GM23338 (cell line): ENCODE measurements around the gene NXPE3. TPM values are rescaled to one million over a fixed set of nuclear protein-coding genes. Genes with fewer than 3 reads are reported as not detected.

Experiments used
- ATAC-seq: fragments of 200-7000 bp; cut with Tn5 transposase; 3 replicates; pipeline ENCODE4 v1.9.1; 2020
- DNase-seq: peaks from one replicate; pipeline ENCODE4 v3.0.0-alpha.2; 2015; ENCODE audit warnings: low spot score
- H2AFZ ChIP-seq: fragments of 200-600 bp; sonication (generic); 2 replicates; pipeline ENCODE4 v1.8.0; 2016; ENCODE audit warnings: antibody characterized with exemption, mild to moderate bottlenecking, moderate library complexity
- H3F3A ChIP-seq: fragments of 200-600 bp; sonication (generic); replicated peaks from 2 replicates; pipeline ENCODE4 v1.8.0; 2017; ENCODE audit warnings: antibody characterized with exemption, mixed run types, low read depth
- H3K27ac ChIP-seq: fragments of 200-600 bp; sonication (generic); 2 replicates; pipeline ENCODE4 v1.6.1; 2016; ENCODE audit warnings: low read depth
- H3K27me3 ChIP-seq: fragments of 200-600 bp; sonication (generic); 2 replicates; pipeline ENCODE4 v1.8.0; 2016; ENCODE audit warnings: mild to moderate bottlenecking, mixed run types, moderate library complexity; ENCODE audit not compliant: insufficient read depth
- H3K36me3 ChIP-seq: fragments of 200-600 bp; sonication (generic); 2 replicates; pipeline ENCODE4 v1.8.0; 2016; ENCODE audit warnings: mild to moderate bottlenecking; ENCODE audit not compliant: insufficient read depth
- H3K4me1 ChIP-seq: fragments of 200-600 bp; sonication (generic); 2 replicates; pipeline ENCODE4 v1.8.0; 2016; ENCODE audit warnings: mild to moderate bottlenecking, moderate library complexity; ENCODE audit not compliant: insufficient read depth
- H3K4me2 ChIP-seq: fragments of 200-600 bp; sonication (generic); 2 replicates; pipeline ENCODE4 v1.7.1; 2017; ENCODE audit warnings: mixed run types
- H3K4me3 ChIP-seq: fragments of 200-600 bp; sonication (generic); 2 replicates; pipeline ENCODE4 v1.6.1; 2016; ENCODE audit warnings: mixed run types
- H3K79me2 ChIP-seq: fragments of 200-600 bp; sonication (generic); replicated peaks from 2 replicates; pipeline ENCODE4 v1.8.0; 2017; ENCODE audit warnings: mild to moderate bottlenecking; ENCODE audit not compliant: insufficient read depth
- H3K9me2 ChIP-seq: fragments of 200-600 bp; sonication (generic); 2 replicates; pipeline ENCODE4 v1.8.0; 2017; ENCODE audit not compliant: insufficient read depth
- H4K20me1 ChIP-seq: fragments of 200-600 bp; sonication (generic); replicated peaks from 2 replicates; pipeline ENCODE4 v1.8.0; 2017; ENCODE audit warnings: mild to moderate bottlenecking; ENCODE audit not compliant: insufficient read depth
- H3K27ac Mint-ChIP-seq: 2 replicates; pipeline ENCODE4 v1.8.0; 2020; ENCODE audit warnings: inconsistent platforms, mild to moderate bottlenecking, moderate library complexity, mixed read lengths
- H3K27me3 Mint-ChIP-seq: 3 replicates; pipeline ENCODE4 v1.8.0; 2022; ENCODE audit warnings: low read depth, mild to moderate bottlenecking, moderate library complexity, mixed read lengths, inconsistent platforms; ENCODE audit not compliant: insufficient read depth, poor library complexity
- H3K36me3 Mint-ChIP-seq: 3 replicates; pipeline ENCODE4 v1.8.0; 2021; ENCODE audit warnings: low read depth, mild to moderate bottlenecking, inconsistent platforms, moderate library complexity, mixed read lengths
- H3K4me1 Mint-ChIP-seq: 3 replicates; pipeline ENCODE4 v1.8.0; 2020; ENCODE audit warnings: mild to moderate bottlenecking, inconsistent platforms, mixed read lengths
- H3K4me3 Mint-ChIP-seq: 3 replicates; pipeline ENCODE4 v1.8.0; 2021; ENCODE audit warnings: moderate library complexity, mild to moderate bottlenecking, inconsistent platforms, mixed read lengths
- H3K9me3 Mint-ChIP-seq: 3 replicates; pipeline ENCODE4 v1.8.0; 2020; ENCODE audit warnings: moderate library complexity, mild to moderate bottlenecking, inconsistent platforms, mixed read lengths
- CREB1 ChIP-seq: fragments of 250-450 bp; sonication (Bioruptor Pico); IDR thresholded peaks from 2 replicates; pipeline ENCODE4 v1.5.0; 2020; ENCODE audit warnings: low read depth, mild to moderate bottlenecking, moderate library complexity
- CTCF ChIP-seq, 2 experiments: fragments of 200-600 bp in 1 of 2; sonication (generic) in 1 of 2; conservative IDR thresholded peaks; 2 replicates each; pipeline versions ENCODE4 v1.5.1 to v1.6.1; 2016 to 2017; ENCODE audit warnings: antibody characterized with exemption in 2 of 2, low read depth in 2 of 2, mild to moderate bottlenecking in 2 of 2, moderate library complexity in 1 of 2
- ETS1 ChIP-seq: IDR thresholded peaks from 2 replicates; pipeline ENCODE4 v1.6.1; 2016; ENCODE audit warnings: antibody characterized with exemption
- EZH2 ChIP-seq: fragments of 200-600 bp; sonication (generic); IDR thresholded peaks from one replicate; pipeline ENCODE4 v1.8.0; 2017; ENCODE audit warnings: antibody characterized with exemption, mild to moderate bottlenecking, low read depth; ENCODE audit not compliant: unreplicated experiment
- EZH2phosphoT487 ChIP-seq: fragments of 200-600 bp; sonication (generic); IDR thresholded peaks from one replicate; pipeline ENCODE4 v1.8.1; 2018; ENCODE audit warnings: antibody characterized with exemption; ENCODE audit not compliant: unreplicated experiment
- JUNB ChIP-seq: IDR thresholded peaks from one replicate; pipeline ENCODE4 v1.6.1; 2016; ENCODE audit warnings: antibody characterized with exemption; ENCODE audit not compliant: unreplicated experiment
- NANOG ChIP-seq: IDR thresholded peaks from 2 replicates; pipeline ENCODE4 v1.6.1; 2016; ENCODE audit warnings: antibody characterized with exemption, borderline replicate concordance
- POLR2AphosphoS5 ChIP-seq: IDR thresholded peaks from 2 replicates; pipeline ENCODE4 v1.6.1; 2016; ENCODE audit warnings: antibody characterized with exemption, low read depth
- REST ChIP-seq: IDR thresholded peaks from one replicate; pipeline ENCODE4 v1.6.1; 2018; ENCODE audit warnings: antibody characterized with exemption; ENCODE audit not compliant: unreplicated experiment
- STAT1 ChIP-seq: IDR thresholded peaks from one replicate; pipeline ENCODE4 v1.6.1; 2016; ENCODE audit warnings: antibody characterized with exemption; ENCODE audit not compliant: unreplicated experiment
- ZNF114 ChIP-seq: fragments of 250-450 bp; sonication (Bioruptor Pico); IDR thresholded peaks from 2 replicates; pipeline ENCODE4 v1.5.0; 2020; ENCODE audit warnings: mild to moderate bottlenecking, moderate library complexity
- ZNF331 ChIP-seq: fragments of 250-450 bp; sonication (Bioruptor Pico); IDR thresholded peaks from 2 replicates; pipeline ENCODE4 v1.5.0; 2020; ENCODE audit warnings: low read depth, mild to moderate bottlenecking, moderate library complexity
- ZNF462 ChIP-seq: fragments of 250-450 bp; sonication (Bioruptor Pico); IDR thresholded peaks from 2 replicates; pipeline ENCODE4 v1.5.0; 2020; ENCODE audit warnings: mild to moderate bottlenecking, moderate library complexity
- polyA plus RNA-seq: library from polyadenylated mRNA; unstranded; fragments of >200 nt; fragmentation: Nextera tagmentation; extraction: Ambion mirVana; gene quantifications from 2 replicates; pipeline ENCODE4 v1.2.1, GENCODE V29; 2016
- total RNA-seq: library from RNA; depleted of rRNA; stranded (reverse); fragments of >200 nt; shearing (Covaris generic); gene quantifications from 2 replicates; pipeline ENCODE4 v1.2.3, GENCODE V29; 2014

The NXPE3 gene
- total and polyA plus RNA-seq, 2 experiments from 2014 or later = 13.3 to 20.8 TPM

- peaks cover 95% of the 10 kb centered on the region for H3K36me3 Mint-ChIP-seq
- H3K9me3 Mint-ChIP-seq = no peaks in the 10 kb centered on the region; the same call in 2 of the 3 replicates
- Histone ChIP-seq H3K27me3 (no peaks in the 10 kb centered on the region), H3K4me3 (no peak overlapping the region), H3F3A (no peaks in the 10 kb centered on the region), H3K27ac (no peak overlapping the region), H3K36me3 (peaks cover 76% of the 10 kb centered on the region), H3K79me2 (peaks cover 37% of the 10 kb centered on the region), H3K4me1 (peaks cover 12% of the 10 kb centered on the region), H3K9me2 (no peaks in the 10 kb centered on the region), H3K4me2 (no peak overlapping the region), H2AFZ (no peak overlapping the region), H4K20me1 (peaks cover 41% of the 10 kb centered on the region)
- ATAC-seq (no peak), DNase-seq (no peak)
- peaks cover 13% of the 10 kb centered on the region for H3K4me1 Mint-ChIP-seq
- H3K27ac Mint-ChIP-seq = no peak overlapping the region
- TF ChIP-seq ETS1 (no peak), CTCF (conservative IDR thresholded peaks at IDR 0.05; ENCODE audit: low read depth in 2 of 2) (no peak), ZNF114 (CRISPR knock-in tag) (no peak), ZNF331 (CRISPR knock-in tag) (no peak), CREB1 (CRISPR knock-in tag) (no peak), EZH2 (no peak), JUNB (no peak), STAT1 (no peak), EZH2phosphoT487 (no peak), REST (no peak), ZNF462 (CRISPR knock-in tag) (no peak), NANOG (no peak), POLR2AphosphoS5 (no peak)
- H3K4me3 Mint-ChIP-seq = no peak overlapping the region
- H3K27me3 Mint-ChIP-seq = peaks cover 4% of the 10 kb centered on the region
Measured at GRCh38 chr3:101854608-101855304, 75.7 kb downstream of the NXPE3 start.
